GM06990 (cell line): Measurements from ENCODE around the gene RET.

ENCODE experiments used
- DNase-seq: peaks from one replicate; pipeline ENCODE4 v3.0.0-alpha.2; 2011; ENCODE audit not compliant: insufficient read length; ENCODE audit errors: extremely low read depth
- H3K27me3 ChIP-seq: replicated peaks from 2 replicates; pipeline ENCODE4 v1.6.0; 2011; ENCODE audit warnings: low read length; ENCODE audit not compliant: control insufficient read depth, insufficient read depth
- H3K36me3 ChIP-seq: 2 replicates; pipeline ENCODE4 v1.5.1; 2011; ENCODE audit warnings: low read length; ENCODE audit not compliant: control insufficient read depth, insufficient read depth
- H3K4me3 ChIP-seq: replicated peaks from 2 replicates; pipeline ENCODE4 v1.5.1; 2011; ENCODE audit warnings: low read depth, mild to moderate bottlenecking, control low read depth, low read length
- CTCF ChIP-seq: IDR thresholded peaks from 2 replicates; pipeline ENCODE4 v1.5.1; 2011; ENCODE audit warnings: low read length, control low read depth, mild to moderate bottlenecking, inconsistent platforms; ENCODE audit not compliant: insufficient read depth, poor library complexity, severe bottlenecking

Gene RET

DNA sequence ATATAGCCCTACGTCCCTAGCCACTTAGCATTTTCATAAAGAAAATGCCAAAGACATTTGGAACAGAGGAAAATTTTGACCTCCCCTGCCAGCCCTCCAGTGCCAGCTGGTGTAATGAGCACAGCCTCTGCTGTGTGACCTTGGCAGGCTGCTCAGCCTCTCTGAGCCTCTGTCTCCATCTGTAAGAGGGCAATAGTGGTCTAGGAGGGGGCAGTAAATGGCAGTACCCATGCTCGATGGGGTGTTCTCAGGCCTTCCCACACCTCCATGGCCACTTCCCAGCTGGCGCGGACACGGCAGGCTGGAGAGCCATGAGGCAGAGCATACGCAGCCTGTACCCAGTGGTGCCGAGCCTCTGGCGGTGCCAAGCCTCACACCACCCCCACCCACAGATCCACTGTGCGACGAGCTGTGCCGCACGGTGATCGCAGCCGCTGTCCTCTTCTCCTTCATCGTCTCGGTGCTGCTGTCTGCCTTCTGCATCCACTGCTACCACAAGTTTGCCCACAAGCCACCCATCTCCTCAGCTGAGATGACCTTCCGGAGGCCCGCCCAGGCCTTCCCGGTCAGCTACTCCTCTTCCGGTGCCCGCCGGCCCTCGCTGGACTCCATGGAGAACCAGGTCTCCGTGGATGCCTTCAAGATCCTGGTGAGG, 37.3 kb downstream of the RET start:
- DNase-seq: no peak
- H3K4me3 ChIP-seq: no peak overlapping the region
- no peaks in the 10 kb centered on the region for H3K27me3 ChIP-seq
- H3K36me3 ChIP-seq: no peaks in the 10 kb centered on the region
- TF ChIP-seq CTCF: no peak

- no peak overlapping the region for H3K4me3 ChIP-seq
- no peak for DNase-seq
- no peaks in the 10 kb centered on the region for H3K27me3 ChIP-seq
- no peaks in the 10 kb centered on the region for H3K36me3 ChIP-seq
- no peak for TF ChIP-seq CTCF
These were observed 38.1 kb downstream of the RET start for GRCh38 chr10:43114743-43115611.

GRCh38 chr10:43115881-43116595, 39.2 kb downstream of the RET start:
- Histone ChIP-seq H3K27me3 (no peaks in the 10 kb centered on the region), H3K4me3 (no peak overlapping the region), H3K36me3 (no peaks in the 10 kb centered on the region)
- no peak for TF ChIP-seq CTCF
- no peak for DNase-seq

GRCh38 chr10:43116596-43116995, 39.7 kb downstream of the RET start:
- Histone ChIP-seq H3K36me3 (no peaks in the 10 kb centered on the region), H3K4me3 (no peak overlapping the region), H3K27me3 (no peaks in the 10 kb centered on the region)
- no peak for TF ChIP-seq CTCF
- no peak for DNase-seq

GRCh38 chr10:43117031-43117776, 40.3 kb downstream of the RET start:
- no peak for DNase-seq
- Histone ChIP-seq H3K4me3 (no peak overlapping the region), H3K27me3 (no peaks in the 10 kb centered on the region), H3K36me3 (no peaks in the 10 kb centered on the region)
- no peak for TF ChIP-seq CTCF
